HepG2 (cell line): Measurements from ENCODE around the gene ITGB7. TPM values are rescaled to one million over a fixed set of nuclear protein-coding genes. Genes with fewer than 3 reads are reported as not detected.
A peak's percentile ranks its signal among the peaks of the same experiment; 100 is the strongest.

Source experiments
- BCL6 ChIP-seq: IDR thresholded peaks from 2 replicates; pipeline ENCODE4 v1.6.1; 2016; ENCODE audit warnings: missing genetic modification reagents, missing compliant biosample characterization
- ELF3 ChIP-seq: IDR thresholded peaks from 2 replicates; pipeline ENCODE4 v1.6.1; 2016; ENCODE audit warnings: missing genetic modification reagents, missing compliant biosample characterization
- ETV5 ChIP-seq: IDR thresholded peaks from 2 replicates; pipeline ENCODE4 v1.6.1; 2018; ENCODE audit warnings: missing biosample characterization, missing genetic modification reagents, inconsistent platforms, borderline replicate concordance
- GATAD2A ChIP-seq: IDR thresholded peaks from 2 replicates; pipeline ENCODE4 v1.6.1; 2016
- HIVEP1 ChIP-seq: sonication (generic); formaldehyde crosslinking; IDR thresholded peaks from 2 replicates; pipeline ENCODE4 v1.4.0; 2020; ENCODE audit warnings: mild to moderate bottlenecking, missing genetic modification reagents
- HMG20A ChIP-seq: IDR thresholded peaks from 2 replicates; pipeline ENCODE4 v1.6.1; 2016; ENCODE audit warnings: borderline replicate concordance
- KDM6A ChIP-seq: IDR thresholded peaks from 2 replicates; pipeline ENCODE4 v1.6.1; 2016; ENCODE audit warnings: low read depth
- MEF2D ChIP-seq: sonication (generic); formaldehyde crosslinking; IDR thresholded peaks from 2 replicates; pipeline ENCODE4 v1.5.1; 2020; ENCODE audit warnings: mild to moderate bottlenecking, missing genetic modification reagents
- NR2F1 ChIP-seq, 2 experiments: fragments of 450-650 bp in 1 of 2; formaldehyde crosslinking in 1 of 2; IDR thresholded peaks; 2 replicates each; pipeline versions ENCODE4 v1.5.0 to v1.6.1; 2016 to 2020; ENCODE audit warnings: mild to moderate bottlenecking in 1 of 2, missing compliant biosample characterization in 1 of 2, missing genetic modification reagents in 1 of 2, moderate library complexity in 1 of 2
- SMAD3 ChIP-seq: sonication (generic); formaldehyde crosslinking; IDR thresholded peaks from 2 replicates; pipeline ENCODE4 v1.4.0; 2020; ENCODE audit warnings: missing genetic modification reagents
- TCF7 ChIP-seq: sonication (generic); IDR thresholded peaks from 2 replicates; pipeline ENCODE4 v1.6.1; 2016; ENCODE audit warnings: antibody characterized with exemption, low read depth
- TOPORS ChIP-seq: sonication (generic); formaldehyde crosslinking; IDR thresholded peaks from 2 replicates; pipeline ENCODE4 v1.8.0; 2023; ENCODE audit warnings: mild to moderate bottlenecking, missing genetic modification reagents
- ZC3H13 ChIP-seq: sonication (generic); formaldehyde crosslinking; IDR thresholded peaks from 2 replicates; pipeline ENCODE4 v1.8.1; 2023; ENCODE audit warnings: mild to moderate bottlenecking, missing genetic modification reagents, moderate library complexity
- ZNF296 ChIP-seq: sonication (generic); formaldehyde crosslinking; conservative IDR thresholded peaks from 2 replicates; pipeline ENCODE4 v1.5.0; 2020; ENCODE audit warnings: mild to moderate bottlenecking, missing genetic modification reagents
- ZNF383 ChIP-seq: sonication (generic); formaldehyde crosslinking; IDR thresholded peaks from 2 replicates; pipeline ENCODE4 v1.4.0; 2020; ENCODE audit warnings: missing genetic modification reagents, mild to moderate bottlenecking, borderline replicate concordance
- ZNF552 ChIP-seq: sonication (generic); formaldehyde crosslinking; IDR thresholded peaks from 2 replicates; pipeline ENCODE4 v1.9.0; 2022; ENCODE audit warnings: missing genetic modification reagents, mild to moderate bottlenecking, borderline replicate concordance
- ZNF850 ChIP-seq: sonication (generic); formaldehyde crosslinking; conservative IDR thresholded peaks from 2 replicates; pipeline ENCODE4 v1.9.0; 2021; ENCODE audit warnings: mild to moderate bottlenecking, missing genetic modification reagents
- polyA plus RNA-seq, 8 experiments: library from polyadenylated mRNA; depleted of rRNA in 3 of 8; stranded (reverse) in 7 of 8; unstranded in 1 of 8; fragments of >200 nt; fragmentation: Illumina TruSeq in 4 of 8; extraction: Trizol in 4 of 8; gene quantifications; 2 replicates each; pipeline versions ENCODE4 v1.2.1 to v1.2.3, GENCODE V29; 2011 to 2016; ENCODE audit warnings: low read depth in 4 of 8, missing spikeins in 1 of 8, mixed read lengths in 1 of 8; ENCODE audit not compliant: insufficient read depth in 1 of 8
- total RNA-seq, 5 experiments: library from RNA; depleted of rRNA; stranded (reverse); fragments of >200 nt; fragmentation: Illumina TruSeq; extraction: Trizol; gene quantifications; 2 replicates each; pipeline ENCODE4 v1.2.3, GENCODE V29; 2016; ENCODE audit warnings: low read depth in 1 of 5
- TF ChIP-seq, protein P1 (sequence below): IDR thresholded peaks from 2 replicates; pipeline ENCODE4 v1.6.1; 2016; ENCODE audit warnings: low read depth
- TF ChIP-seq, protein P2 (sequence below): sonication (generic); formaldehyde crosslinking; IDR thresholded peaks from 2 replicates; pipeline ENCODE4 v1.4.0; 2020; ENCODE audit warnings: missing genetic modification reagents
- TF ChIP-seq, protein P3 (sequence below): sonication (generic); formaldehyde crosslinking; IDR thresholded peaks from 2 replicates; pipeline ENCODE4 v1.5.0; 2020; ENCODE audit warnings: missing genetic modification reagents
- TF ChIP-seq, protein P4 (sequence below): sonication (generic); formaldehyde crosslinking; IDR thresholded peaks from 2 replicates; pipeline ENCODE4 v1.8.1; 2023; ENCODE audit warnings: mild to moderate bottlenecking, missing genetic modification reagents, borderline replicate concordance
- TF ChIP-seq, protein P5 (sequence below): sonication (generic); formaldehyde crosslinking; IDR thresholded peaks from 2 replicates; pipeline ENCODE4 v1.5.0; 2020; ENCODE audit warnings: mild to moderate bottlenecking, low read depth, missing genetic modification reagents, borderline replicate concordance
- TF ChIP-seq, protein P6 (sequence below): sonication (generic); formaldehyde crosslinking; IDR thresholded peaks from 2 replicates; pipeline ENCODE4 v1.8.0; 2022; ENCODE audit warnings: mild to moderate bottlenecking, missing genetic modification reagents

Gene ITGB7
- total and polyA plus RNA-seq, 2 of the 13 experiments (the other 11 are each of a cell fraction or from before 2014, with no cell fraction given), result 0.16 to 0.18 TPM

DNA sequence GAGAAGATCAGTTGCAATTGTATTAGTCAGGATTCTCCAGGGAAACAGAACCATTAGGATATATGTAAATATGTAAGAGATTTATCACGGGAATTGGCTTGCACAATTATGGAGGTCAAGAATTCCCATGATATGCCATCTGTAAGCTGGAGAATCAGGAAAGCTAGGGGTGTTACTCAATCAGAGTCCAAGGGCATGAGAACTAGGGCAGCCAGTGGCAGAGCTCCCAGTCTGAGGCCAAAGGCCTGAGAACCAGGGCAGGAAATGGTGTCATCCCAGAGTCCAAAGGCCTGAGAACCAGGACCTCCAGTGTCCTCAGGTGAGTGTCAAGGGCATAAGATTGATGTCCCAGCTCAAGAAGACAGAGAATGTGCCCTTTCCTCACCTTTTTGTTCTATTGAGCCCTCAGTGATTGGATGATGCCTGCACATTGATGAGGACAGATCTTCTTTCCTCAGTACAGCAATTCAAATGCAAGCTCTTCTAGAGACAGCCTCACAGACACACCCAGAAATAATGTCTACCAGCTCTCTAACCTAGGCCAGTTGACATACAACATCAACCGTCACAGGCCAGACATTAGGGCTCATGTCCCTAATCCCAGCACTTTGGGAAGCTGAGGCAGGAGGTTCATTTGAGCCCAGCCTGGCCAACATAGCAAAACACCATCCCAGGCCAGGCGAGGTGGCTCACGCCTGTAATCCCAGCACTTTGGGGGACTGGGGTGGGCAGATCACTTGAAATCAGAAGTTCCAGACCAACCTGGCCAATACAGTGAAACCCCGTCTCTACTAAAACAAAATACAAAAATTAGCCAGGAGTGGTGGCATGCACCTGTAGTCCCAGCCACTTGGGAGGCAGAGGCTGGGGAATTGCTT lies 61.4 kb downstream of the ITGB7 start (continued):
- TF ChIP-seq KDM6A, result no peak
- TF ChIP-seq MEF2D (CRISPR knock-in tag), result 0 out of 2 replicates have a peak, but pooled peaks have one; percentile 46
- peak; percentile 52; the same call in 1 of the 2 replicates for TF ChIP-seq HIVEP1
- TF ChIP-seq, protein P1, sequence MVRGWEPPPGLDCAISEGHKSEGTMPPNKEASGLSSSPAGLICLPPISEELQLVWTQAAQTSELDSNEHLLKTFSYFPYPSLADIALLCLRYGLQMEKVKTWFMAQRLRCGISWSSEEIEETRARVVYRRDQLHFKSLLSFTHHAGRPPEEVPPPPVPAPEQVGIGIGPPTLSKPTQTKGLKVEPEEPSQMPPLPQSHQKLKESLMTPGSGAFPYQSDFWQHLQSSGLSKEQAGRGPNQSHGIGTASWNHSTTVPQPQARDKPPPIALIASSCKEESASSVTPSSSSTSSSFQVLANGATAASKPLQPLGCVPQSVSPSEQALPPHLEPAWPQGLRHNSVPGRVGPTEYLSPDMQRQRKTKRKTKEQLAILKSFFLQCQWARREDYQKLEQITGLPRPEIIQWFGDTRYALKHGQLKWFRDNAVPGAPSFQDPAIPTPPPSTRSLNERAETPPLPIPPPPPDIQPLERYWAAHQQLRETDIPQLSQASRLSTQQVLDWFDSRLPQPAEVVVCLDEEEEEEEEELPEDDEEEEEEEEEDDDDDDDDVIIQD (CRISPR knock-in tag), result peak; percentile 71; the same call in 1 of the 2 replicates
- peak; percentile 36; the same call in 1 of the 2 replicates for TF ChIP-seq ZC3H13
- TF ChIP-seq, protein P2, sequence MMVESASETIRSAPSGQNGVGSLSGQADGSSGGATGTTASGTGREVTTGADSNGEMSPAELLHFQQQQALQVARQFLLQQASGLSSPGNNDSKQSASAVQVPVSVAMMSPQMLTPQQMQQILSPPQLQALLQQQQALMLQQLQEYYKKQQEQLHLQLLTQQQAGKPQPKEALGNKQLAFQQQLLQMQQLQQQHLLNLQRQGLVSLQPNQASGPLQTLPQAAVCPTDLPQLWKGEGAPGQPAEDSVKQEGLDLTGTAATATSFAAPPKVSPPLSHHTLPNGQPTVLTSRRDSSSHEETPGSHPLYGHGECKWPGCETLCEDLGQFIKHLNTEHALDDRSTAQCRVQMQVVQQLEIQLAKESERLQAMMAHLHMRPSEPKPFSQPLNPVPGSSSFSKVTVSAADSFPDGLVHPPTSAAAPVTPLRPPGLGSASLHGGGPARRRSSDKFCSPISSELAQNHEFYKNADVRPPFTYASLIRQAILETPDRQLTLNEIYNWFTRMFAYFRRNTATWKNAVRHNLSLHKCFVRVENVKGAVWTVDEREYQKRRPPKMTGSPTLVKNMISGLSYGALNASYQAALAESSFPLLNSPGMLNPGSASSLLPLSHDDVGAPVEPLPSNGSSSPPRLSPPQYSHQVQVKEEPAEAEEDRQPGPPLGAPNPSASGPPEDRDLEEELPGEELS, result no peak
- TF ChIP-seq, protein P3, sequence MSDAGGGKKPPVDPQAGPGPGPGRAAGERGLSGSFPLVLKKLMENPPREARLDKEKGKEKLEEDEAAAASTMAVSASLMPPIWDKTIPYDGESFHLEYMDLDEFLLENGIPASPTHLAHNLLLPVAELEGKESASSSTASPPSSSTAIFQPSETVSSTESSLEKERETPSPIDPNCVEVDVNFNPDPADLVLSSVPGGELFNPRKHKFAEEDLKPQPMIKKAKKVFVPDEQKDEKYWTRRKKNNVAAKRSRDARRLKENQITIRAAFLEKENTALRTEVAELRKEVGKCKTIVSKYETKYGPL (CRISPR knock-in tag), result peak; percentile 95; the same call in 1 of the 2 replicates
- TF ChIP-seq, protein P4, sequence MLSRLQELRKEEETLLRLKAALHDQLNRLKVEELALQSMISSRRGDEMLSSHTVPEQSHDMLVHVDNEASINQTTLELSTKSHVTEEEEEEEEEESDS (CRISPR knock-in tag), result no peak
- TF ChIP-seq, protein P5, sequence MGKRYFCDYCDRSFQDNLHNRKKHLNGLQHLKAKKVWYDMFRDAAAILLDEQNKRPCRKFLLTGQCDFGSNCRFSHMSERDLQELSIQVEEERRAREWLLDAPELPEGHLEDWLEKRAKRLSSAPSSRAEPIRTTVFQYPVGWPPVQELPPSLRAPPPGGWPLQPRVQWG (CRISPR knock-in tag), result no peak
- TF ChIP-seq TOPORS, result no peak
- no peak for TF ChIP-seq ZNF850 (CRISPR knock-in tag)
- TF ChIP-seq, protein P6, sequence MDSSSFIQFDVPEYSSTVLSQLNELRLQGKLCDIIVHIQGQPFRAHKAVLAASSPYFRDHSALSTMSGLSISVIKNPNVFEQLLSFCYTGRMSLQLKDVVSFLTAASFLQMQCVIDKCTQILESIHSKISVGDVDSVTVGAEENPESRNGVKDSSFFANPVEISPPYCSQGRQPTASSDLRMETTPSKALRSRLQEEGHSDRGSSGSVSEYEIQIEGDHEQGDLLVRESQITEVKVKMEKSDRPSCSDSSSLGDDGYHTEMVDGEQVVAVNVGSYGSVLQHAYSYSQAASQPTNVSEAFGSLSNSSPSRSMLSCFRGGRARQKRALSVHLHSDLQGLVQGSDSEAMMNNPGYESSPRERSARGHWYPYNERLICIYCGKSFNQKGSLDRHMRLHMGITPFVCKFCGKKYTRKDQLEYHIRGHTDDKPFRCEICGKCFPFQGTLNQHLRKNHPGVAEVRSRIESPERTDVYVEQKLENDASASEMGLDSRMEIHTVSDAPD, result 0 out of 2 replicates have a peak, but pooled peaks have one; percentile 6
- TF ChIP-seq HMG20A (CRISPR knock-in tag), result peak; percentile 49; the same call in 1 of the 2 replicates
- TF ChIP-seq TCF7, result no peak
- no peak for TF ChIP-seq ZNF552 (CRISPR knock-in tag)
- TF ChIP-seq NR2F1 (CRISPR knock-in tag; IDR thresholded peaks at IDR 0.05), result peak; percentile 85 to 87
- TF ChIP-seq ZNF296 (CRISPR knock-in tag), result no peak
- peak; percentile 89 for TF ChIP-seq BCL6 (CRISPR knock-in tag)
- 0 out of 2 replicates have a peak, but pooled peaks have one; percentile 21 for TF ChIP-seq ELF3 (CRISPR knock-in tag)
- no peak for TF ChIP-seq SMAD3 (CRISPR knock-in tag)
- TF ChIP-seq ETV5 (CRISPR knock-in tag), result peak; percentile 70; the same call in 1 of the 2 replicates
- TF ChIP-seq ZNF383, result no peak
- TF ChIP-seq GATAD2A (CRISPR knock-in tag), result peak; percentile 87
